SK-N-SH treated with all-trans-retinoic acid at 6 μM for 48 hours (cell line): ENCODE results near the gene C4BPB.

ENCODE experiments used
- ATAC-seq: fragments of 200-7000 bp; cut with Tn5 transposase; 3 replicates; pipeline ENCODE4 v1.9.1; 2020; ENCODE audit warnings: mild to moderate bottlenecking, moderate library complexity
- ARNTL ChIP-seq: fragments of 450-650 bp; formaldehyde crosslinking; IDR thresholded peaks from 2 replicates; pipeline ENCODE4 v1.5.0; 2020; ENCODE audit warnings: low read depth, mild to moderate bottlenecking, moderate library complexity, borderline replicate concordance
- BACH2 ChIP-seq: fragments of 250-450 bp; sonication (Bioruptor Pico); IDR thresholded peaks from 2 replicates; pipeline ENCODE4 v1.9.0; 2021; ENCODE audit warnings: mild to moderate bottlenecking, borderline replicate concordance
- ESRRG ChIP-seq: fragments of 250-450 bp; sonication (Bioruptor Pico); IDR thresholded peaks from 2 replicates; pipeline ENCODE4 v1.6.1; 2021; ENCODE audit warnings: mild to moderate bottlenecking
- GLIS3 ChIP-seq: fragments of 250-450 bp; sonication (Bioruptor Pico); IDR thresholded peaks from 2 replicates; pipeline ENCODE4 v1.5.0; 2020; ENCODE audit warnings: mild to moderate bottlenecking, moderate library complexity
- ISL1 ChIP-seq: fragments of 250-450 bp; sonication (Bioruptor Pico); IDR thresholded peaks from 2 replicates; pipeline ENCODE4 v2.1.2; 2022; ENCODE audit warnings: mild to moderate bottlenecking, moderate library complexity
- OSR1 ChIP-seq: fragments of 250-450 bp; sonication (Bioruptor Pico); IDR thresholded peaks from 2 replicates; pipeline ENCODE4 v1.8.0; 2022; ENCODE audit warnings: moderate library complexity, mild to moderate bottlenecking, inconsistent platforms
- PPARA ChIP-seq: fragments of 250-450 bp; sonication (Bioruptor Pico); IDR thresholded peaks from 2 replicates; pipeline ENCODE4 v1.5.0; 2020; ENCODE audit warnings: mild to moderate bottlenecking, borderline replicate concordance
- RARB ChIP-seq: fragments of 250-450 bp; sonication (Bioruptor Pico); IDR thresholded peaks from 2 replicates; pipeline ENCODE4 v1.8.0; 2021; ENCODE audit warnings: mild to moderate bottlenecking, moderate library complexity
- SNAI2 ChIP-seq: fragments of 250-450 bp; sonication (Bioruptor Pico); IDR thresholded peaks from 2 replicates; pipeline ENCODE4 v1.5.0; 2020; ENCODE audit warnings: mild to moderate bottlenecking, moderate library complexity
- TCF4 ChIP-seq: fragments of 250-450 bp; sonication (Bioruptor Pico); IDR thresholded peaks from 2 replicates; pipeline ENCODE4 v1.8.0; 2021; ENCODE audit warnings: mild to moderate bottlenecking, moderate library complexity, borderline replicate concordance
- TOX ChIP-seq: fragments of 250-450 bp; sonication (Bioruptor Pico); IDR thresholded peaks from 2 replicates; pipeline ENCODE4 v1.8.0; 2021; ENCODE audit warnings: mild to moderate bottlenecking, moderate library complexity, borderline replicate concordance
- ZC3H10 ChIP-seq: fragments of 250-450 bp; sonication (Bioruptor Pico); IDR thresholded peaks from 2 replicates; pipeline ENCODE4 v1.5.1; 2021; ENCODE audit warnings: mild to moderate bottlenecking, moderate library complexity
- ZFP3 ChIP-seq: fragments of 250-450 bp; sonication (Bioruptor Pico); IDR thresholded peaks from 2 replicates; pipeline ENCODE4 v1.5.0; 2020; ENCODE audit warnings: mild to moderate bottlenecking, moderate library complexity
- ZFP30 ChIP-seq: fragments of 450-650 bp; formaldehyde crosslinking; IDR thresholded peaks from 2 replicates; pipeline ENCODE4 v1.5.0; 2022; ENCODE audit warnings: mild to moderate bottlenecking, moderate library complexity
- ZNF565 ChIP-seq: fragments of 450-650 bp; formaldehyde crosslinking; conservative IDR thresholded peaks from 2 replicates; pipeline ENCODE4 v1.5.0; 2020; ENCODE audit warnings: low read depth, mild to moderate bottlenecking, moderate library complexity
- ZNF70 ChIP-seq: fragments of 450-650 bp; formaldehyde crosslinking; IDR thresholded peaks from 2 replicates; pipeline ENCODE4 v1.5.0; 2020; ENCODE audit warnings: mild to moderate bottlenecking, moderate library complexity
- ZNF8 ChIP-seq: fragments of 450-650 bp; formaldehyde crosslinking; IDR thresholded peaks from 2 replicates; pipeline ENCODE4 v1.5.0; 2020; ENCODE audit warnings: mild to moderate bottlenecking, moderate library complexity
- TF ChIP-seq, protein P1 (sequence below): fragments of 250-450 bp; sonication (Bioruptor Pico); IDR thresholded peaks from 2 replicates; pipeline ENCODE4 v1.5.1; 2020; ENCODE audit warnings: low read depth, mild to moderate bottlenecking, moderate library complexity
- TF ChIP-seq, protein P2 (sequence below): fragments of 250-450 bp; sonication (Bioruptor Pico); IDR thresholded peaks from 2 replicates; pipeline ENCODE4 v1.5.0; 2020; ENCODE audit warnings: mild to moderate bottlenecking, moderate library complexity
- TF ChIP-seq, protein P3 (sequence below): fragments of 250-450 bp; sonication (Bioruptor Pico); IDR thresholded peaks from 2 replicates; pipeline ENCODE4 v1.8.0; 2021; ENCODE audit warnings: low read depth, mild to moderate bottlenecking, moderate library complexity, borderline replicate concordance
- TF ChIP-seq, protein P4 (sequence below): fragments of 250-450 bp; sonication (Bioruptor Pico); IDR thresholded peaks from 2 replicates; pipeline ENCODE4 v1.5.1; 2021; ENCODE audit warnings: mild to moderate bottlenecking, moderate library complexity
- TF ChIP-seq, protein P5 (sequence below): fragments of 250-450 bp; sonication (Bioruptor Pico); IDR thresholded peaks from 2 replicates; pipeline ENCODE4 v1.8.0; 2020; ENCODE audit warnings: mild to moderate bottlenecking, moderate library complexity, borderline replicate concordance

C4BPB gene

DNA sequence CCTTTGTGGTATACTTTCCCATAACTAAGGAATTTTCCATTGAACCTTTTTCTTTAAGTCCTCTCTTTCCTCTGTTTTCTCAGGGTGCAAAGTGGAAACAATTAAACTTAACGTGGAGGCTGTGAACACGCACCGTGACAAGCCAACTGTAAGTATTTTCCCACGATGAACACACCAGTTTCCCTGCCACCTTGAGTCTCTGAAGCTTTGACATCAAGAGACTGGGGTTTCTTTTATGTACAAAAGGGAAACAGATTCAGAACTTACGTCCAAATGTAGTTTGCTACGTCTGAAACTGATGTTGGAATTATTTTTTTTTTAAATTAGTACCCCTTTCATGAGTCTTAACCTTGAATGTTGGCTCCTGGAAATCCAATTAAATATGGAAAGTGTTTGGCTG is 17.2 kb upstream of the C4BPB start:
- no peak for ATAC-seq
- TF ChIP-seq GLIS3 (no peak), ZFP30 (CRISPR knock-in tag) (no peak), SNAI2 (CRISPR knock-in tag) (no peak), BACH2 (CRISPR knock-in tag) (no peak), TCF4 (CRISPR knock-in tag) (no peak), RARB (no peak), ZNF565 (no peak), TOX (CRISPR knock-in tag) (no peak), ZNF70 (CRISPR knock-in tag) (no peak), ZC3H10 (CRISPR knock-in tag) (no peak), PPARA (CRISPR knock-in tag) (no peak)
- TF ChIP-seq, protein P1, sequence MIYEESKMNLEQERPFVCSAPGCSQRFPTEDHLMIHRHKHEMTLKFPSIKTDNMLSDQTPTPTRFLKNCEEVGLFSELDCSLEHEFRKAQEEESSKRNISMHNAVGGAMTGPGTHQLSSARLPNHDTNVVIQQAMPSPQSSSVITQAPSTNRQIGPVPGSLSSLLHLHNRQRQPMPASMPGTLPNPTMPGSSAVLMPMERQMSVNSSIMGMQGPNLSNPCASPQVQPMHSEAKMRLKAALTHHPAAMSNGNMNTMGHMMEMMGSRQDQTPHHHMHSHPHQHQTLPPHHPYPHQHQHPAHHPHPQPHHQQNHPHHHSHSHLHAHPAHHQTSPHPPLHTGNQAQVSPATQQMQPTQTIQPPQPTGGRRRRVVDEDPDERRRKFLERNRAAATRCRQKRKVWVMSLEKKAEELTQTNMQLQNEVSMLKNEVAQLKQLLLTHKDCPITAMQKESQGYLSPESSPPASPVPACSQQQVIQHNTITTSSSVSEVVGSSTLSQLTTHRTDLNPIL (CRISPR knock-in tag): no peak
- TF ChIP-seq, protein P2, sequence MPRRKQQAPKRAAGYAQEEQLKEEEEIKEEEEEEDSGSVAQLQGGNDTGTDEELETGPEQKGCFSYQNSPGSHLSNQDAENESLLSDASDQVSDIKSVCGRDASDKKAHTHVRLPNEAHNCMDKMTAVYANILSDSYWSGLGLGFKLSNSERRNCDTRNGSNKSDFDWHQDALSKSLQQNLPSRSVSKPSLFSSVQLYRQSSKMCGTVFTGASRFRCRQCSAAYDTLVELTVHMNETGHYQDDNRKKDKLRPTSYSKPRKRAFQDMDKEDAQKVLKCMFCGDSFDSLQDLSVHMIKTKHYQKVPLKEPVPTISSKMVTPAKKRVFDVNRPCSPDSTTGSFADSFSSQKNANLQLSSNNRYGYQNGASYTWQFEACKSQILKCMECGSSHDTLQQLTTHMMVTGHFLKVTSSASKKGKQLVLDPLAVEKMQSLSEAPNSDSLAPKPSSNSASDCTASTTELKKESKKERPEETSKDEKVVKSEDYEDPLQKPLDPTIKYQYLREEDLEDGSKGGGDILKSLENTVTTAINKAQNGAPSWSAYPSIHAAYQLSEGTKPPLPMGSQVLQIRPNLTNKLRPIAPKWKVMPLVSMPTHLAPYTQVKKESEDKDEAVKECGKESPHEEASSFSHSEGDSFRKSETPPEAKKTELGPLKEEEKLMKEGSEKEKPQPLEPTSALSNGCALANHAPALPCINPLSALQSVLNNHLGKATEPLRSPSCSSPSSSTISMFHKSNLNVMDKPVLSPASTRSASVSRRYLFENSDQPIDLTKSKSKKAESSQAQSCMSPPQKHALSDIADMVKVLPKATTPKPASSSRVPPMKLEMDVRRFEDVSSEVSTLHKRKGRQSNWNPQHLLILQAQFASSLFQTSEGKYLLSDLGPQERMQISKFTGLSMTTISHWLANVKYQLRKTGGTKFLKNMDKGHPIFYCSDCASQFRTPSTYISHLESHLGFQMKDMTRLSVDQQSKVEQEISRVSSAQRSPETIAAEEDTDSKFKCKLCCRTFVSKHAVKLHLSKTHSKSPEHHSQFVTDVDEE (CRISPR knock-in tag): no peak
- TF ChIP-seq, protein P3, sequence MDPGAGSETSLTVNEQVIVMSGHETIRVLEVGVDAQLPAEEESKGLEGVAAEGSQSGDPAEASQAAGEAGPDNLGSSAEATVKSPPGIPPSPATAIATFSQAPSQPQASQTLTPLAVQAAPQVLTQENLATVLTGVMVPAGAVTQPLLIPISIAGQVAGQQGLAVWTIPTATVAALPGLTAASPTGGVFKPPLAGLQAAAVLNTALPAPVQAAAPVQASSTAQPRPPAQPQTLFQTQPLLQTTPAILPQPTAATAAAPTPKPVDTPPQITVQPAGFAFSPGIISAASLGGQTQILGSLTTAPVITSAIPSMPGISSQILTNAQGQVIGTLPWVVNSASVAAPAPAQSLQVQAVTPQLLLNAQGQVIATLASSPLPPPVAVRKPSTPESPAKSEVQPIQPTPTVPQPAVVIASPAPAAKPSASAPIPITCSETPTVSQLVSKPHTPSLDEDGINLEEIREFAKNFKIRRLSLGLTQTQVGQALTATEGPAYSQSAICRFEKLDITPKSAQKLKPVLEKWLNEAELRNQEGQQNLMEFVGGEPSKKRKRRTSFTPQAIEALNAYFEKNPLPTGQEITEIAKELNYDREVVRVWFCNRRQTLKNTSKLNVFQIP (CRISPR knock-in tag): no peak
- TF ChIP-seq, protein P4, sequence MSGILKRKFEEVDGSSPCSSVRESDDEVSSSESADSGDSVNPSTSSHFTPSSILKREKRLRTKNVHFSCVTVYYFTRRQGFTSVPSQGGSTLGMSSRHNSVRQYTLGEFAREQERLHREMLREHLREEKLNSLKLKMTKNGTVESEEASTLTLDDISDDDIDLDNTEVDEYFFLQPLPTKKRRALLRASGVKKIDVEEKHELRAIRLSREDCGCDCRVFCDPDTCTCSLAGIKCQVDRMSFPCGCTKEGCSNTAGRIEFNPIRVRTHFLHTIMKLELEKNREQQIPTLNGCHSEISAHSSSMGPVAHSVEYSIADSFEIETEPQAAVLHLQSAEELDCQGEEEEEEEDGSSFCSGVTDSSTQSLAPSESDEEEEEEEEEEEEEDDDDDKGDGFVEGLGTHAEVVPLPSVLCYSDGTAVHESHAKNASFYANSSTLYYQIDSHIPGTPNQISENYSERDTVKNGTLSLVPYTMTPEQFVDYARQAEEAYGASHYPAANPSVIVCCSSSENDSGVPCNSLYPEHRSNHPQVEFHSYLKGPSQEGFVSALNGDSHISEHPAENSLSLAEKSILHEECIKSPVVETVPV (CRISPR knock-in tag): no peak
- TF ChIP-seq, all 23 proteins: peak for 0

DNA sequence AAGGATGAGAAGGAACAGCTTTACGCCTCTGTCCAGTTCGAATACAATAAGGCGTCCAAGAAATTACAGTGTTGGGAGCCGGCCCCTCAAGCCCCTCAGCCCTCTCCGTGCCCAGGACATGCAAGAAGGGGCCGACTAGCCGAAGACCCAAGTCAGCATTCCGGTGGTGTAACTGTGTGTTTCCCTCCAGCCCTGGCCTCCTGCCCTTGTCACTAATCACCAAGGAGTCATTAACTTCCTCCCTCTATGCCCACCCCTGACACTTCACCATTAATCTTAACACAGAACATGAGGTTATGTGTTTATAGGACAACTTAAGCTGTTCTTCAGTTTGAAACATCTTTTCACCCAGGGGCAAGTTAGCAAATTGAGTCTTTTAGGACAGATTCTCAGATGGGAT is 16.4 kb upstream of the C4BPB start:
- TF ChIP-seq ISL1 (CRISPR knock-in tag): no peak
- TF ChIP-seq ZNF565: no peak
- no peak for TF ChIP-seq ESRRG
- TF ChIP-seq ZC3H10 (CRISPR knock-in tag): no peak
- no peak for TF ChIP-seq ZNF70 (CRISPR knock-in tag)
- no peak for TF ChIP-seq ZFP3
- no peak for TF ChIP-seq TCF4 (CRISPR knock-in tag)
- no peak for ATAC-seq

DNA sequence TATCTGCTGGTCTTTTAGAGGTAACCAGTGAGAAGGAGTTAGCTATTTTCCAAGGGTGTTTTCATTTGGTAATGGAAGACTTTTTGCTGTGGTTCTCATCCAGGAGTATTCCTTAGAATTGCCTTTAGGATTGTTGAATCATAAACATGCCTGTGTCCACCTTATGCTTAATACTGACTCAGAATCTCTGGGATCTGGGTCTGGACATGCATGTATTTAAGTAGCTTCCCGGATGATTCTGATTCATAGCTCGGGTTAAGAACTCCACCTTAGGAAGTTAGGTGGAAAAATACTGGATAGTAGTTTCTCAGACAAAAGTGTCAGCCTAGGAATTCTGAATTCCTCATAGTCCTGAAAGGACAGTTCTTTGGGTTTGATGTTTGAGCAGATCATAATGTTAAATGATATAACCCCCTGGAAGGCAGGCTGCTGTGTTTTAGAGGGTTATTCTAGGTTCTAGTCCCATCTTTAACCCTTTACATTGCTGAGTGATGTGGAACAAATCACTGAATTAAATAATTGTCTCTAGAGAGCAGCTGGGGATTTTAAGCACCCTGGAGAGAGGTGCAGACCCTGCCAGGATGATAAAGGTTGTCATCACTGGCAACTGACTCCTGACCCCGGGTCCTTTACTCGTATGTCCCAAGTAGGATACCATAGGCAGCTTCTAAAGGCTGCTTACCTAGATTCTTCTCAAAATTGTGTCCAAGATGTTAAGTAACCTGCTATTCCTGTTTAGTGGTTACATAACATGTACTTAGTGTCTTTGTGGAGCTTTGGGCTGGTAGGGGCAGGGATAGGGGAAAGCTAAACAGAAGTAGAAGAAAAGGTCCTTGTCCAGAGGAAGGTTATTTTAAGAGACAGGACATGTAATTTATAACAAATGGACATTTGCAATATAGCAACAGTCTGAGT is 14.5 kb upstream of the C4BPB start:
- ATAC-seq: no peak
- TF ChIP-seq OSR1 (CRISPR knock-in tag): no peak
- TF ChIP-seq ARNTL (CRISPR knock-in tag): no peak
- TF ChIP-seq ZFP30 (CRISPR knock-in tag): no peak
- TF ChIP-seq ZNF8 (CRISPR knock-in tag): no peak
- TF ChIP-seq, protein P1 (CRISPR knock-in tag): no peak
- TF ChIP-seq TCF4 (CRISPR knock-in tag): no peak
- TF ChIP-seq, protein P5, sequence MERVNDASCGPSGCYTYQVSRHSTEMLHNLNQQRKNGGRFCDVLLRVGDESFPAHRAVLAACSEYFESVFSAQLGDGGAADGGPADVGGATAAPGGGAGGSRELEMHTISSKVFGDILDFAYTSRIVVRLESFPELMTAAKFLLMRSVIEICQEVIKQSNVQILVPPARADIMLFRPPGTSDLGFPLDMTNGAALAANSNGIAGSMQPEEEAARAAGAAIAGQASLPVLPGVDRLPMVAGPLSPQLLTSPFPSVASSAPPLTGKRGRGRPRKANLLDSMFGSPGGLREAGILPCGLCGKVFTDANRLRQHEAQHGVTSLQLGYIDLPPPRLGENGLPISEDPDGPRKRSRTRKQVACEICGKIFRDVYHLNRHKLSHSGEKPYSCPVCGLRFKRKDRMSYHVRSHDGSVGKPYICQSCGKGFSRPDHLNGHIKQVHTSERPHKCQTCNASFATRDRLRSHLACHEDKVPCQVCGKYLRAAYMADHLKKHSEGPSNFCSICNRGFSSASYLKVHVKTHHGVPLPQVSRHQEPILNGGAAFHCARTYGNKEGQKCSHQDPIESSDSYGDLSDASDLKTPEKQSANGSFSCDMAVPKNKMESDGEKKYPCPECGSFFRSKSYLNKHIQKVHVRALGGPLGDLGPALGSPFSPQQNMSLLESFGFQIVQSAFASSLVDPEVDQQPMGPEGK: no peak
- TF ChIP-seq SNAI2 (CRISPR knock-in tag): no peak
- no peak for TF ChIP-seq BACH2 (CRISPR knock-in tag)
- no peak for TF ChIP-seq ESRRG
- no peak for TF ChIP-seq ZFP3
- no peak for TF ChIP-seq TOX (CRISPR knock-in tag)
